Ovary (tissue), 9 donors: ENCODE measurements around the gene NPIPB2. TPM values are rescaled to one million over a fixed set of nuclear protein-coding genes. Genes with fewer than 3 reads are reported as not detected.
"Not testable (repeated sequence)": the region's sequence is repeated elsewhere in the genome, so short reads cannot be mapped to it uniquely, and the experiment has no call there.

ENCODE experiments used
- DNase-seq, 5 donors: peaks; one replicate each; pipeline ENCODE4 v3.0.0-alpha.2; 2019 to 2020
- H3K27ac ChIP-seq, 2 donors: fragments of 200-600 bp; one replicate each; pipeline versions ENCODE4 v1.5.1 to v1.8.0; 2019 to 2022
- H3K27me3 ChIP-seq: fragments of 200-600 bp; one replicate; pipeline ENCODE4 v1.8.0; 2022
- H3K36me3 ChIP-seq: fragments of 200-600 bp; sonication (generic); one replicate; pipeline ENCODE4 v1.5.1; 2019
- H3K4me1 ChIP-seq: one replicate; pipeline ENCODE4 v1.8.1; 2013; ENCODE audit warnings: mild to moderate bottlenecking, moderate library complexity; ENCODE audit not compliant: insufficient read depth
- H3K4me3 ChIP-seq: fragments of 200-600 bp; sonication (generic); one replicate; pipeline ENCODE4 v1.5.1; 2017
- H3K9me3 ChIP-seq, 2 donors: fragments of 200-600 bp in 1 of 2; sonication (generic) in 1 of 2; one replicate each; pipeline versions ENCODE4 v1.5.1 to v1.8.1; 2013 to 2019; ENCODE audit warnings: mild to moderate bottlenecking in 1 of 2, moderate library complexity in 1 of 2
- EP300 ChIP-seq: sonication (generic); formaldehyde crosslinking; IDR thresholded peaks from one replicate; pipeline ENCODE4 v1.6.1; 2017; ENCODE audit warnings: antibody characterized with exemption
- POLR2A ChIP-seq: fragments of 450-650 bp; IDR thresholded peaks from one replicate; pipeline ENCODE4 v1.6.1; 2017; ENCODE audit warnings: antibody characterized with exemption, mild to moderate bottlenecking, moderate library complexity
- WGBS, 3 donors: extraction: QIAGEN DNeasy Blood & Tissue Kit in 1 of 3; methylation state at CpG; one replicate each; pipeline versions ENCODE4 v1.1.5 to v1.1.7; 2013 to 2017; 5-methylcytosine and 5-hydroxymethylcytosine counted together
- intact Hi-C, 4 donors: fragments of 100-400 bp; cut with DNase I; formaldehyde crosslinking; loops; one replicate each; pipeline versions ENCODE4 v1.11.0 to v1.15.1; 2022 to 2023
- polyA plus RNA-seq, 2 donors: library from polyadenylated mRNA; stranded (reverse); fragments of 200-250 nt in 1 of 2; fragments of 350-450 nt in 1 of 2; fragmentation: Illumina TruSeq in 1 of 2; extraction: RNeasy Lipid Tissue Mini Kit (QIAGEN cat#74804) in 1 of 2; gene quantifications; one replicate each; pipeline ENCODE4 v1.2.3, GENCODE V29; 2013 to 2014
- total RNA-seq, 7 donors: library from RNA; depleted of rRNA in 2 of 7; stranded (reverse); fragments of >200 nt in 2 of 7; fragmentation: NEBNext Ultra II Directional in 3 of 7; extraction: Animal tissue kit (Norgen Biotek cat#: 25700) in 3 of 7; gene quantifications; one replicate each; pipeline versions ENCODE4 v1.1.0 to v1.2.4, GENCODE V29; 2016 to 2023
- TF ChIP-seq, protein P1 (sequence below), 3 donors: fragments of 450-650 bp in 2 of 3; fragments of 200-600 bp in 1 of 3; IDR thresholded peaks; one replicate each; pipeline versions ENCODE4 v1.5.1 to v1.8.0; 2016 to 2022; ENCODE audit warnings: antibody characterized with exemption in 3 of 3, mild to moderate bottlenecking in 1 of 3
- donor health status: DM: no; HTN: no; CAD: no; lungs with moderate emphysema.
- donor health status: DM: no; HTN: no; CAD: no.
- donor health status: Bipolar disorder and iron deficiency.
- donor health status: DM: yes; HTN: yes; CAD: no.
- donor health status: DM: no; HTN: no; CAD: no.
- donor health status: DM: yes; HTN: yes; CAD: no.

Gene NPIPB2
- total and polyA plus RNA-seq, 9 donors, result 4.7 to 19.3 (median 8.7) TPM

DNA sequence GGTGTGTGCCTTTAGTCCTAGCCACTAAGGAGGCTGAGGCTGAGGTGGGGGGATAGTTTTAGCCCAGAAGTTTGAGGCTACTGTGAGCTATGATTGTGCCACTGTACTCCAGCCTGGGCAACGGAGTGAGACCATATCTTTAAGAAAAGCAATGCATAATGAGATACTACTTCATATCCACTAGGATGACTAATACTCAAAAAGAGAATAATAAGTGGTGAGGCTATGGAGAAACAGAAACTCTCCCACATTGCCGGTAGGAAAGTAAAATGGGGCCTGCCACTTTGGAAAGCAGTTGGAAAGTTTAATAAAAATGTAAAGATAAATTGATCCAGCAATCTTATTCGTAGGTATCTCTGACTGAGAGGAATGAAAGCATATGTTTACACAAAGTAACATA, 4.6 kb upstream of the NPIPB2 start:
- TF ChIP-seq POLR2A, result no peak
- TF ChIP-seq, protein P1, sequence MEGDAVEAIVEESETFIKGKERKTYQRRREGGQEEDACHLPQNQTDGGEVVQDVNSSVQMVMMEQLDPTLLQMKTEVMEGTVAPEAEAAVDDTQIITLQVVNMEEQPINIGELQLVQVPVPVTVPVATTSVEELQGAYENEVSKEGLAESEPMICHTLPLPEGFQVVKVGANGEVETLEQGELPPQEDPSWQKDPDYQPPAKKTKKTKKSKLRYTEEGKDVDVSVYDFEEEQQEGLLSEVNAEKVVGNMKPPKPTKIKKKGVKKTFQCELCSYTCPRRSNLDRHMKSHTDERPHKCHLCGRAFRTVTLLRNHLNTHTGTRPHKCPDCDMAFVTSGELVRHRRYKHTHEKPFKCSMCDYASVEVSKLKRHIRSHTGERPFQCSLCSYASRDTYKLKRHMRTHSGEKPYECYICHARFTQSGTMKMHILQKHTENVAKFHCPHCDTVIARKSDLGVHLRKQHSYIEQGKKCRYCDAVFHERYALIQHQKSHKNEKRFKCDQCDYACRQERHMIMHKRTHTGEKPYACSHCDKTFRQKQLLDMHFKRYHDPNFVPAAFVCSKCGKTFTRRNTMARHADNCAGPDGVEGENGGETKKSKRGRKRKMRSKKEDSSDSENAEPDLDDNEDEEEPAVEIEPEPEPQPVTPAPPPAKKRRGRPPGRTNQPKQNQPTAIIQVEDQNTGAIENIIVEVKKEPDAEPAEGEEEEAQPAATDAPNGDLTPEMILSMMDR (IDR thresholded peaks at IDR 0.05), result no peak
- intact Hi-C loops, result no loop called here
- Histone ChIP-seq H3K36me3 (no peaks in the 10 kb centered on the region), H3K4me1 (no peaks in the 10 kb centered on the region), H3K4me3 (no peak overlapping the region), H3K27me3 (no peaks in the 10 kb centered on the region), H3K27ac (no peak overlapping the region), H3K9me3 (no peaks in the 10 kb centered on the region)
- DNase-seq, result no peak
- 74 to 86% (median 77%) methylated on average over 3 of the region's 3 CpGs for WGBS, 3 donors

DNA sequence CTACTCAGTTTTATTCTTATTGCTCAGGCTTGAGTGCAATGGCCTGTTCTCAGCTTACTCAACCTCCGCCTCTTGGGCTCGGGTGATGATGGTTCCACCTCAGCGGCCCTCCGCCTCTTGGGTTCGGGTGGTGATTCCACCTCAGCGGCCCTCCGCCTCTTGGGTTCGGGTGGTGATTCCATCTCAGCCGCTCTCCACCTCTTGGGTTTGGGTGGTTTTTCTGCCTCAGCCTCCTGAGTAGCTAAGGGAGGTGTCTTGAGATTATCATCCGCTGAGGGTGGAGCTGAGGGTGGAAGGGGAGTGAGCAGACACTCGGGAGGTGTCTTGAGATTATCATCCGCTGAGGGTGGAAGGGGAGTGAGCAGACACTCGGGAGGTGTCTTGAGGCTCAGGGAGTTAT, 14.5 kb downstream of the NPIPB2 start:
- H3K9me3 ChIP-seq, H3K4me1 ChIP-seq, H3K36me3 ChIP-seq, DNase-seq, H3K4me3 ChIP-seq, intact Hi-C loops, H3K27ac ChIP-seq, H3K27me3 ChIP-seq: not testable (repeated sequence)
- WGBS, 3 donors, result 77 to 79% (median 78%) methylated on average over 12 to 13 of the region's 13 CpGs

DNA sequence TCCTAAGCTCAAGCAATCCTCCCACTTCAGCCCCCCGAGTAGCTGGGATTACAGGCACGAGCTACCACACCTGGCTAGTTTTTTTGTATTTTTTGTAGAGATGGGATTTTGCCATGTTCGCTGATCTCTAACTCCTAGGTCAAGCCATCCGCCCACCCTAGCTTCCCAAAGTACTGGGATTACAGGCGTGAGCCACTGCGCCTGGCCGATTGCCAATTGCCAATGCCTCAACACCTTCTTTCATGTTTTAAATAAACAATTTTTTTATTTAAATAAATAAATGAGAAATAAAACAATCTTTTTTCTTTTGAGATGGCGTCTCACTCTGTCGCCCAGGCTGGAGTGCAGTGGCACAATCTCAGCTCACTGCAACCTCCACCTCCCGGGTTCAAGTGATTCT, 17.8 kb downstream of the NPIPB2 start:
- H3K27ac ChIP-seq, H3K9me3 ChIP-seq, H3K4me1 ChIP-seq, H3K4me3 ChIP-seq, H3K36me3 ChIP-seq, DNase-seq, intact Hi-C loops, H3K27me3 ChIP-seq: not testable (repeated sequence)
- WGBS, 3 donors, result 78 to 83% (median 79%) methylated on average over 10 of the region's 10 CpGs

- no peaks in the 10 kb centered on the region for H3K27me3 ChIP-seq
- H3K4me3 ChIP-seq, result peak overlapping the region; percentile 34
- intact Hi-C loops, result loop anchor here in 1 of 4 donors (10.0 kb wide), 1 partner anchor 58 kb away; the partner anchor contains the start of gene SNX29
- 53 to 67% (median 61%) methylated on average over 13 of the region's 13 CpGs for WGBS, 3 donors
- H3K27ac ChIP-seq, result peak overlapping the region in 1 of 2 donors; percentile 48
- no peak for DNase-seq
- TF ChIP-seq EP300 (no peak), POLR2A (no peak)
- TF ChIP-seq, protein P1 (IDR thresholded peaks at IDR 0.05), result no peak
- no peaks in the 10 kb centered on the region for H3K36me3 ChIP-seq
- no peaks in the 10 kb centered on the region for H3K9me3 ChIP-seq
- peaks cover 4% of the 10 kb centered on the region for H3K4me1 ChIP-seq
Measured at GRCh38 chr16:11916524-11917285, 25.1 kb downstream of the NPIPB2 start.

DNA sequence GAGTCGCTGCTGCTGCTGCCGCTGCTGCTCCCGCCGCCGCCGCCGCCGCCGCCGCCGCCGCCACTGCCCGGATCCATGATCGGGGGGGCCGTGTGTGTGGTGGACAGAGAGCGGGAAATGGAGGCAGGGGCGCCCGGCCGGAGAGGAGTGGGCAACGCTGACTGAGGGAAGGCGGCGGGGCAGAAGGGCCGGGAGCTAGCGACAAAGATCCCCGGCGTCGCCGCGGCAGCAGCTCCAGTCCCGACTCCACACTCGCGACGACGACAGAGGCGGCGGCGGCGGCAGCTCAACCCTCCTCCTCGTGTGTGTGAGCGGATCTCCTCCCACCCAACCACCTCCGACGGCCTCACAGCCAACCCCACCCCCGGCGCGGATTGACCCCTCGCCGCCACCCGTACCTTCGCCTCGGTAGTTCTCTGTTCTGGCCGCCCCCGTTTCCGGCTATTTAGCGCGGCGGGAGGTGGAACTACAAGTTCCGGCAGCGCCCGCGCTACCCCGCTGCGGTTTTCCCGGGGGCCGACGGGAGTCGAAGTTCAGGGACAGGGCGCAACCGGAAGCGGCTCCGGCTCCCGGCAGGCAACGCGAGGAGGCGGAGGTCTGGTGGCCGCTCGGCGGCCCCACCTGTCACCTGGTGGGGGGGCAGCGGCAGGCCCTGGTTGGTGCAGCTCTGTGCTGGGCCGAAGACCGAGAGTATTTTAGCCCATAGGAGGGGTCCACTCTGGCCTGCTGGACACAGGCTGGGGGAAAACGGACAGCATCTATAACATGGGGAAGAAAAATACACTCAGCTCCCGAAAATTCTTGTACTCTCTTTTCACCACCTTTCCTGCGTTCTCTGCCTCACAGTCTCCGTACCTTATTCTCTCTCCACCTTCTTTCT, 26.0 kb downstream of the NPIPB2 start, which contains the start of gene GSPT1:
Gene GSPT1 (minus strand): TSS at position 313 of the 880 bp plus-strand sequence. CDS start 236 bp downstream, at position 77.
- peak within 1 kb of the TSS; percentile 78 for H3K4me3 ChIP-seq
- no peaks in the 10 kb centered on the region for H3K27me3 ChIP-seq
- peak; percentile 98 to 99 (median 99) for DNase-seq
- H3K9me3 ChIP-seq, result no peaks in the 10 kb centered on the region
- H3K27ac ChIP-seq, result peak within 1 kb of the TSS; percentile 78 to 87
- TF ChIP-seq EP300, result peak; percentile 50
- TF ChIP-seq POLR2A, result peak; percentile 78
- TF ChIP-seq, protein P1 (IDR thresholded peaks at IDR 0.05), result peak in 2 of 3 donors; percentile 36 to 69
- peaks cover 5% of the 10 kb centered on the region for H3K4me1 ChIP-seq
- H3K36me3 ChIP-seq, result no peaks in the 10 kb centered on the region
- 0 to 1% (median 0%) methylated on average over 74 to 84 of the region's 84 CpGs for WGBS, 3 donors
- intact Hi-C loops, result loop anchor here in 1 of 4 donors (10.0 kb wide), 1 partner anchor 59 kb away; the partner anchor contains the start of gene SNX29
